Panc1 (cell line): ENCODE measurements around the gene TMEM208. TPM values are rescaled to one million over a fixed set of nuclear protein-coding genes. Genes with fewer than 3 reads are reported as not detected.

Source experiments
- ATAC-seq: fragments of 200-7000 bp; cut with Tn5 transposase; 2 replicates; pipeline ENCODE4 v1.9.1; 2020; ENCODE audit warnings: mild to moderate bottlenecking, moderate library complexity
- BruUV-seq: library from RNA; stranded (reverse); fragments of 400-500 nt; replicated peaks from 2 replicates; lab custom pipeline; 2021; lab: Mats Ljungman, UMichigan
- CTCF ChIA-PET: fragments of 300-600 bp; sonication (Branson Sonifier 250); formaldehyde crosslinking; loops from one replicate; lab custom pipeline; 2022; ENCODE audit warnings: antibody characterized with exemption; lab: Charles Lee
- POLR2A ChIA-PET: fragments of 300-600 bp; sonication (Branson Sonifier 250); formaldehyde crosslinking; loops from one replicate; lab custom pipeline; 2022; ENCODE audit warnings: antibody characterized with exemption; lab: Charles Lee
- DNase-seq: peaks from one replicate; pipeline ENCODE4 v3.0.0-alpha.2; 2010; ENCODE audit warnings: low read depth, low spot score
- H3K27ac ChIP-seq: 2 replicates; pipeline ENCODE4 v1.5.1; 2011; ENCODE audit warnings: mild to moderate bottlenecking, low read length, inconsistent platforms
- H3K27me3 ChIP-seq: fragments of 200-500 bp; sonication (Bioruptor generic); 2 replicates; pipeline ENCODE4 v1.6.0; 2014; ENCODE audit warnings: low read length, inconsistent platforms; ENCODE audit not compliant: control insufficient read depth, insufficient read depth
- H3K36me3 ChIP-seq: fragments of 200-500 bp; sonication (Bioruptor generic); 2 replicates; pipeline ENCODE4 v1.5.1; 2014; ENCODE audit warnings: inconsistent platforms, mild to moderate bottlenecking, low read length, moderate library complexity; ENCODE audit not compliant: control insufficient read depth, insufficient read depth
- H3K4me1 ChIP-seq: 2 replicates; pipeline ENCODE4 v1.5.1; 2011; ENCODE audit warnings: inconsistent platforms, mild to moderate bottlenecking, low read length, moderate library complexity; ENCODE audit not compliant: control insufficient read depth, insufficient read depth
- H3K4me3 ChIP-seq, 2 experiments: 2 replicates each; pipeline ENCODE4 v1.5.1; 2011 to 2012; ENCODE audit warnings: low read depth in 2 of 2, low read length in 2 of 2, mild to moderate bottlenecking in 2 of 2, inconsistent platforms in 1 of 2, moderate library complexity in 1 of 2
- H3K9me3 ChIP-seq: fragments of 200-500 bp; sonication (Bioruptor generic); 2 replicates; pipeline ENCODE4 v1.5.1; 2014; ENCODE audit warnings: low read depth, mild to moderate bottlenecking, inconsistent platforms, low read length, moderate library complexity; ENCODE audit not compliant: control insufficient read depth, insufficient read depth
- POLR2AphosphoS5 ChIP-seq: IDR thresholded peaks from 2 replicates; pipeline ENCODE4 v1.6.1; 2012; ENCODE audit warnings: mild to moderate bottlenecking, low read depth, low read length, moderate library complexity
- SIN3A ChIP-seq: IDR thresholded peaks from 2 replicates; pipeline ENCODE4 v1.6.1; 2012; ENCODE audit warnings: low read depth, mild to moderate bottlenecking, low read length, moderate library complexity, borderline replicate concordance; ENCODE audit not compliant: insufficient read depth
- TCF7L2 ChIP-seq: IDR thresholded peaks from 2 replicates; pipeline ENCODE4 v1.6.1; 2011; ENCODE audit warnings: mild to moderate bottlenecking, low read depth, low read length, inconsistent platforms
- in situ Hi-C: cut with HindIII; loops from 2 replicates; pipeline ENCODE4 v1.10.0; 2016; ENCODE audit warnings: low sequenced_read_pairs, low pct_unique_long_range_greater_than_20kb
- intact Hi-C: fragments of 100-400 bp; cut with micrococcal nuclease; formaldehyde crosslinking; loops from one replicate; pipeline ENCODE4 v1.10.0; 2022; ENCODE audit not compliant: unreplicated experiment
- total RNA-seq: library from RNA; stranded (reverse); gene quantifications from one replicate; pipeline ENCODE4 v1.2.1, GENCODE V29; 2021; ENCODE audit not compliant: unreplicated experiment
- TF ChIP-seq, protein P1 (sequence below), 2 experiments: IDR thresholded peaks; 2 replicates each; pipeline ENCODE4 v1.6.1; 2011 to 2012; ENCODE audit warnings: low read depth in 2 of 2, control low read depth in 1 of 2, low read length in 1 of 2, mild to moderate bottlenecking in 1 of 2, moderate library complexity in 1 of 2; ENCODE audit not compliant: insufficient read depth in 1 of 2
- TF ChIP-seq, protein P2 (sequence below): fragments of 450-650 bp; IDR thresholded peaks from 2 replicates; pipeline ENCODE4 v1.5.1; 2017; ENCODE audit warnings: mild to moderate bottlenecking

TMEM208 gene
- total RNA-seq, 1 experiment from 2014 or later, result 25.6 TPM

DNA sequence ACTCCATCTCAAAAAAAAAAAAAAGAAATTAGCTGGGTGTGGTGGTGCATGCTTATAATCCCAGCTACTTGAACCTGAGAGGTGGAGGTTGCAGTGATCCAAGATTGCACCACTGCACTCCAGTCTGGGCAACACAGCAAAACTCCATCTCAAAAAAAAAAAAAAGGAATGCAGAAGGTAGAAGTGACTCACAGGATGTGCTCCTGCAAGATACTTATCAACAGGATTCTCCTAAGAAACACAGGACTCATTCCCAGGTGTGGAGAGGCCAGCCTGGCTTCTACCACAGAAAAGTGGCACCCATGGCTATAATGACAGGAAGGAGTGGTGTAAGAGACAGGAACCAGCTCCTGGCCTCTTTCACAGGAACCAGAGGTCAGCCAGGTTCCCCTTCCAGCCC is 14.2 kb upstream of the TMEM208 start:
- POLR2A ChIA-PET, result no interaction called here
- intact Hi-C loops, result no loop called here
- no peak overlapping the region for H3K4me3 ChIP-seq

DNA sequence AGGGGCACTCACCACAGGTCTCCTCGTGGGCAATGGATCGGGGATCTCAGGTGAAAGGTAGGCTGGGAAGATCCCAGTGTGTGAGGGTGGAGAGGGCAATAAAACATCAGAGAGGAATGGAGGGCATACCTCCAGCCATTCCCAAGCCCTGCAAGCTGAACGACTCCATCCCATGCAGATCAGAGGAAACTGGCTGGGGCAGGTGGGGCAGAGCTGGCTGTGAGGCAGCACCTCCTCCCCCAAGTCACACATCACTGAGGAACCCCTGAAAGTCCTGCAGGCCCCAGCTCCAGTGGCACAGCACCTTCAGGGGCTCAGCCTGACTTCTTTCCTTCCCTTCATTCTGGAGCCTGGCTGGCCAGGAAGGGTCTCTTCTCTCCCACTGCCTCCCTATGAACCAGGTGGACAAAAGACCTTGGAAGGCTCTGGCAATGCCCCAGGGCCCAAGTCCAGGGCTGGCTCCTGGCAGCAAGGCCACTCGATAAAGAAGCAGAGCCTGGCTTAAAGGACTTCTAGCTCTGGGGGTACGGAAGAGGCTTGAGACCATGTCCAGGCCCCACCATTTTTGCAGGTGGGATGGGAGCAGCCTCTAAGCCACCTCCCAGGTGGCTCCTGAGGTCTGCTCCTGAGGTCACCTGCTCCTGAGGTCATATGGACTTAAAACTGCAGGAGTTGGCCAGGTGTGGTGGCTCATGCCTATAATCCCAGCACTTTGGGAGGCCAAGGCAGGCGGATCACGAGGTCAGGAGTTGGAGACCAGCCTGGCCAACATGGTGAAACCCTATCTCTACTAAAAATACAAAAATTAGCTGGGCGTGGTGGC is 13.5 kb upstream of the TMEM208 start:
- in situ Hi-C loops (no loop called here), intact Hi-C loops (no loop called here)
- Histone ChIP-seq H3K36me3 (no peaks in the 10 kb centered on the region), H3K27me3 (no peaks in the 10 kb centered on the region), H3K27ac (no peak overlapping the region), H3K4me3 (no peak overlapping the region), H3K4me1 (no peaks in the 10 kb centered on the region), H3K9me3 (no peaks in the 10 kb centered on the region)
- TF ChIP-seq TCF7L2 (no peak), SIN3A (no peak), POLR2AphosphoS5 (no peak)
- TF ChIP-seq, protein P1, sequence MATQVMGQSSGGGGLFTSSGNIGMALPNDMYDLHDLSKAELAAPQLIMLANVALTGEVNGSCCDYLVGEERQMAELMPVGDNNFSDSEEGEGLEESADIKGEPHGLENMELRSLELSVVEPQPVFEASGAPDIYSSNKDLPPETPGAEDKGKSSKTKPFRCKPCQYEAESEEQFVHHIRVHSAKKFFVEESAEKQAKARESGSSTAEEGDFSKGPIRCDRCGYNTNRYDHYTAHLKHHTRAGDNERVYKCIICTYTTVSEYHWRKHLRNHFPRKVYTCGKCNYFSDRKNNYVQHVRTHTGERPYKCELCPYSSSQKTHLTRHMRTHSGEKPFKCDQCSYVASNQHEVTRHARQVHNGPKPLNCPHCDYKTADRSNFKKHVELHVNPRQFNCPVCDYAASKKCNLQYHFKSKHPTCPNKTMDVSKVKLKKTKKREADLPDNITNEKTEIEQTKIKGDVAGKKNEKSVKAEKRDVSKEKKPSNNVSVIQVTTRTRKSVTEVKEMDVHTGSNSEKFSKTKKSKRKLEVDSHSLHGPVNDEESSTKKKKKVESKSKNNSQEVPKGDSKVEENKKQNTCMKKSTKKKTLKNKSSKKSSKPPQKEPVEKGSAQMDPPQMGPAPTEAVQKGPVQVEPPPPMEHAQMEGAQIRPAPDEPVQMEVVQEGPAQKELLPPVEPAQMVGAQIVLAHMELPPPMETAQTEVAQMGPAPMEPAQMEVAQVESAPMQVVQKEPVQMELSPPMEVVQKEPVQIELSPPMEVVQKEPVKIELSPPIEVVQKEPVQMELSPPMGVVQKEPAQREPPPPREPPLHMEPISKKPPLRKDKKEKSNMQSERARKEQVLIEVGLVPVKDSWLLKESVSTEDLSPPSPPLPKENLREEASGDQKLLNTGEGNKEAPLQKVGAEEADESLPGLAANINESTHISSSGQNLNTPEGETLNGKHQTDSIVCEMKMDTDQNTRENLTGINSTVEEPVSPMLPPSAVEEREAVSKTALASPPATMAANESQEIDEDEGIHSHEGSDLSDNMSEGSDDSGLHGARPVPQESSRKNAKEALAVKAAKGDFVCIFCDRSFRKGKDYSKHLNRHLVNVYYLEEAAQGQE (IDR thresholded peaks at IDR 0.05; ENCODE audit: insufficient read depth in 1 of 2, low read depth in 2 of 2, low read length in 1 of 2), result no peak
- TF ChIP-seq, protein P2, sequence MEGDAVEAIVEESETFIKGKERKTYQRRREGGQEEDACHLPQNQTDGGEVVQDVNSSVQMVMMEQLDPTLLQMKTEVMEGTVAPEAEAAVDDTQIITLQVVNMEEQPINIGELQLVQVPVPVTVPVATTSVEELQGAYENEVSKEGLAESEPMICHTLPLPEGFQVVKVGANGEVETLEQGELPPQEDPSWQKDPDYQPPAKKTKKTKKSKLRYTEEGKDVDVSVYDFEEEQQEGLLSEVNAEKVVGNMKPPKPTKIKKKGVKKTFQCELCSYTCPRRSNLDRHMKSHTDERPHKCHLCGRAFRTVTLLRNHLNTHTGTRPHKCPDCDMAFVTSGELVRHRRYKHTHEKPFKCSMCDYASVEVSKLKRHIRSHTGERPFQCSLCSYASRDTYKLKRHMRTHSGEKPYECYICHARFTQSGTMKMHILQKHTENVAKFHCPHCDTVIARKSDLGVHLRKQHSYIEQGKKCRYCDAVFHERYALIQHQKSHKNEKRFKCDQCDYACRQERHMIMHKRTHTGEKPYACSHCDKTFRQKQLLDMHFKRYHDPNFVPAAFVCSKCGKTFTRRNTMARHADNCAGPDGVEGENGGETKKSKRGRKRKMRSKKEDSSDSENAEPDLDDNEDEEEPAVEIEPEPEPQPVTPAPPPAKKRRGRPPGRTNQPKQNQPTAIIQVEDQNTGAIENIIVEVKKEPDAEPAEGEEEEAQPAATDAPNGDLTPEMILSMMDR, result no peak
- BruUV-seq, result no TSS peak
- ATAC-seq (no peak), DNase-seq (no peak)
- ChIA-PET POLR2A (no interaction called here), CTCF (interaction anchor here (0.6 kb wide), 1 partner anchor 80 kb away, joined by 4 read pairs; no protein-coding TSS in a partner anchor)

More for the DNA sequence above, 14.2 kb upstream of the TMEM208 start:
- no peaks in the 10 kb centered on the region for H3K36me3 ChIP-seq
- peaks cover 2% of the 10 kb centered on the region for H3K4me1 ChIP-seq
- H3K27ac ChIP-seq, result no peak overlapping the region
- DNase-seq, result no peak
- no peak for ATAC-seq
- no TSS peak for BruUV-seq
- CTCF ChIA-PET, result no interaction called here
- H3K9me3 ChIP-seq, result no peaks in the 10 kb centered on the region
- TF ChIP-seq POLR2AphosphoS5 (no peak), TCF7L2 (no peak), SIN3A (no peak)
- TF ChIP-seq, protein P1 (IDR thresholded peaks at IDR 0.05; ENCODE audit: insufficient read depth in 1 of 2, low read depth in 2 of 2, low read length in 1 of 2), result no peak
- TF ChIP-seq, protein P2, result no peak
- no peaks in the 10 kb centered on the region for H3K27me3 ChIP-seq
- in situ Hi-C loops, result no loop called here
